AG04449 (cell line): Measurements from ENCODE around the gene EXTL1.

ENCODE experiments used
- CTCF ChIA-PET: fragments of 350-600 bp; formaldehyde crosslinking; extraction: SDS; loops from one replicate; lab custom pipeline; 2021; ENCODE audit warnings: antibody characterized with exemption; lab: Yijun Ruan, JAX
- POLR2A ChIA-PET: fragments of 400-600, 350-600 bp; formaldehyde crosslinking; extraction: SDS; loops from one replicate; lab custom pipeline; 2020; ENCODE audit warnings: antibody characterized with exemption, inconsistent platforms; lab: Yijun Ruan, JAX
- DNase-seq: peaks from one replicate; pipeline ENCODE4 v3.0.0-alpha.2; 2010; ENCODE audit warnings: low read depth, low spot score
- H3K4me3 ChIP-seq: 2 replicates; pipeline ENCODE4 v1.5.1; 2011; ENCODE audit warnings: low read depth, mild to moderate bottlenecking, control low read depth, low read length
- CTCF ChIP-seq: IDR thresholded peaks from one replicate; pipeline ENCODE4 v1.5.1; 2011; ENCODE audit warnings: mild to moderate bottlenecking, moderate library complexity, low read length, control low read depth, inconsistent platforms; ENCODE audit not compliant: insufficient read depth; ENCODE audit errors: missing control alignments

The EXTL1 gene

GRCh38 chr1:26072305-26072704 lies 50.7 kb downstream of the EXTL1 start:
- H3K4me3 ChIP-seq = no peak overlapping the region
- DNase-seq = no peak
- POLR2A ChIA-PET = no interaction called here
- CTCF ChIA-PET = interaction anchor here (0.9 to 1.3 kb wide), 3 partner anchors 36 to 73 kb away, joined by 3 read pairs; no protein-coding TSS in a partner anchor
- TF ChIP-seq CTCF = no peak

GRCh38 chr1:26075421-26076144 lies 54.0 kb downstream of the EXTL1 start:
- CTCF ChIA-PET = interaction anchor here (0.9 to 1.0 kb wide), 2 partner anchors 41 to 94 kb away, joined by 3 read pairs; partner anchors contain the start of gene ZNF593
- no peak for DNase-seq
- POLR2A ChIA-PET = no interaction called here
- no peak overlapping the region for H3K4me3 ChIP-seq
- TF ChIP-seq CTCF = no peak

DNA sequence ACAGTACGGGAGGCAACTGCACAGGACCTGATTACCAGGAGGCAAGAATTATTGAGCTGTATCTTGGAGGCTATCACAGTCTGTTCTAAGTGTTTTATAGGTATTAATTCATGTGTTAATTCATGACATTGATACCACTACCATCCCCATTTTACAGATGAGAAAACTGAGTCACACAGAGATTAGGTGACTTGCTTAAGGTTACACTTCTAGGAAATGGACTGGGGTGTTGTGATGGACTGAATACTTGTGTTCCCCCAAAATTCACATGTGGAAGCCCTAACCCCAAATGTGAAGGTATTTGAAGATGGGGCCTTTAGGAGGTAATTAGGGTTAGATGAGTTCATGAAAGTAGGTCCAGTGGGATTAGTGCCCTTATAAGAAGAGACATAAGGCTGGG lies 55.9 kb downstream of the EXTL1 start:
- H3K4me3 ChIP-seq = no peak overlapping the region
- ChIA-PET CTCF (interaction anchor here (1.8 kb wide), 1 partner anchor 67 kb away, joined by 5 read pairs; no protein-coding TSS in a partner anchor), POLR2A (no interaction called here)
- no peak for TF ChIP-seq CTCF
- no peak for DNase-seq

- CTCF ChIA-PET = interaction anchor here (1.0 kb wide), 1 partner anchor 243 kb away, joined by 3 read pairs; no protein-coding TSS in a partner anchor
- DNase-seq = no peak
- TF ChIP-seq CTCF = no peak
- POLR2A ChIA-PET = no interaction called here
- no peak overlapping the region for H3K4me3 ChIP-seq
These were observed 57.0 kb downstream of the EXTL1 start for GRCh38 chr1:26078286-26079177.

- DNase-seq = no peak
- ChIA-PET CTCF (interaction anchor here (1.0 kb wide), 1 partner anchor 243 kb away, joined by 3 read pairs; no protein-coding TSS in a partner anchor), POLR2A (no interaction called here)
- TF ChIP-seq CTCF = no peak
- H3K4me3 ChIP-seq = no peak overlapping the region
These were observed 57.6 kb downstream of the EXTL1 start for GRCh38 chr1:26079178-26079563.
